Esophagus squamous epithelium (tissue), 4 donors: ENCODE data around the gene MAX.

ENCODE experiments used
- CTCF ChIP-seq, 6 experiments: fragments of 450-650 bp in 4 of 6; fragments of 200-600 bp in 2 of 6; sonication (generic) in 2 of 6; IDR thresholded peaks; one replicate each; pipeline ENCODE4 v1.5.1; 2016 to 2019; ENCODE audit warnings: antibody characterized with exemption in 6 of 6, mild to moderate bottlenecking in 4 of 6, moderate library complexity in 4 of 6
- POLR2A ChIP-seq, 4 donors: fragments of 450-650 bp; IDR thresholded peaks; one replicate each; pipeline ENCODE4 v1.6.1; 2017; ENCODE audit warnings: antibody characterized with exemption in 4 of 4, mild to moderate bottlenecking in 4 of 4, moderate library complexity in 3 of 4

DNA sequence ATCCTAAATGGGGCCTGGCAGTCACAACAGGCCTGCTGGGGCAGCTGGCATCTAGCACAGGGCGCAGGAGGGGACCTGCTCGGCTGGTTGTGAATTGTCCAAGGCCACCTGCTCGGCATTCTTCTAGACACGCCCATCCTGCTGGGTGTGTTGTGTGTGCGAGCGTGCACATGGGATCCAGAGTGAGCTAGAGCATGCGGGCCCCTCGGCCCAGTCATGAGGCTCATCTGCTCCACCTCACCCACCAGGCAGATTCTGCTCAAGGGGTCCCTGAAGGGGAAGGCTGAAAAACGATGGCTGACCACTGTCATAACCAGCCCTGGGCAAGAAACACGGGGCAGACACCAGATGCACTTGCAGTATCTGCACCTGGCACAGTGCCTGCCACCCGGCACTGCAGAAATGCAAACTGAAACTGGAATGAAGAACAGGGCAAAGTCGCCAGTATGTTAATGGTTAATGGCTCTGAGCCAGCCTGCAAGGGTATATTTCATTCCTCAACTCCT lies 31.8 kb downstream of the MAX start:
- no peak for TF ChIP-seq CTCF (IDR thresholded peaks at IDR 0.05)
- TF ChIP-seq POLR2A (IDR thresholded peaks at IDR 0.05), result no peak
